Neural cell (in vitro differentiated cells): ENCODE measurements around the gene DPF3. TPM values are rescaled to one million over a fixed set of nuclear protein-coding genes. Genes with fewer than 3 reads are reported as not detected.

ENCODE experiments used
- H2AFZ ChIP-seq: fragments of 200-600, 300-800 bp; sonication (generic), shearing (Covaris generic); 2 replicates; pipeline ENCODE4 v1.6.0; 2014; ENCODE audit warnings: low read depth, mild to moderate bottlenecking, antibody characterized with exemption, low read length, moderate library complexity
- H3F3A ChIP-seq: fragments of 200-600 bp; shearing (Covaris generic); 2 replicates; pipeline ENCODE4 v1.6.1; 2016; ENCODE audit warnings: mild to moderate bottlenecking, moderate library complexity, mixed read lengths, antibody characterized with exemption, low read length; ENCODE audit not compliant: insufficient read depth, poor library complexity, severe bottlenecking
- H3K27ac ChIP-seq: fragments of 200-600, 300-800 bp; sonication (generic), shearing (Covaris generic); 2 replicates; pipeline ENCODE4 v1.5.1; 2014; ENCODE audit warnings: mild to moderate bottlenecking, low read length, moderate library complexity
- H3K27me3 ChIP-seq: fragments of 300-800, 200-600 bp; sonication (generic), shearing (Covaris generic); 2 replicates; pipeline ENCODE4 v1.6.0; 2014; ENCODE audit warnings: mild to moderate bottlenecking, low read depth, low read length, moderate library complexity; ENCODE audit not compliant: insufficient read depth
- H3K36me3 ChIP-seq: fragments of 300-800, 200-600 bp; sonication (generic), shearing (Covaris generic); 2 replicates; pipeline ENCODE4 v1.5.1; 2014; ENCODE audit warnings: mild to moderate bottlenecking, antibody characterized with exemption, low read length, moderate library complexity; ENCODE audit not compliant: insufficient read depth
- H3K4me2 ChIP-seq: fragments of 300-800, 200-600 bp; sonication (generic), shearing (Covaris generic); 2 replicates; pipeline ENCODE4 v1.6.0; 2014; ENCODE audit warnings: mild to moderate bottlenecking, low read length
- H3K4me3 ChIP-seq: fragments of 300-800, 200-600 bp; sonication (generic), shearing (Covaris generic); 2 replicates; pipeline ENCODE4 v1.5.1; 2014; ENCODE audit warnings: mild to moderate bottlenecking, low read length, moderate library complexity
- H3K79me2 ChIP-seq: fragments of 200-600 bp; shearing (Covaris generic); replicated peaks from 2 replicates; pipeline ENCODE4 v1.6.0; 2014; ENCODE audit warnings: mild to moderate bottlenecking, low read length, moderate library complexity; ENCODE audit not compliant: insufficient read depth
- H3K9ac ChIP-seq: fragments of 300-800, 200-600 bp; sonication (generic), shearing (Covaris generic); 2 replicates; pipeline ENCODE4 v1.6.1; 2016; ENCODE audit warnings: mild to moderate bottlenecking, low read length, mixed read lengths
- H3K9me2 ChIP-seq: fragments of 200-600 bp; shearing (Covaris generic); 2 replicates; pipeline ENCODE4 v1.6.1; 2016; ENCODE audit warnings: mild to moderate bottlenecking, low read length, mixed read lengths; ENCODE audit not compliant: insufficient read depth
- H3K9me3 ChIP-seq: fragments of 200-600, 300-800 bp; sonication (generic), shearing (Covaris generic); 2 replicates; pipeline ENCODE4 v1.6.1; 2016; ENCODE audit warnings: mild to moderate bottlenecking, mixed run types, low read length, moderate library complexity, mixed read lengths
- H4K20me1 ChIP-seq: fragments of 200-600 bp; shearing (Covaris generic); 2 replicates; pipeline ENCODE4 v1.6.1; 2016; ENCODE audit warnings: mild to moderate bottlenecking, mixed run types; ENCODE audit not compliant: insufficient read depth
- CTCF ChIP-seq: fragments of 450-650 bp; IDR thresholded peaks from 2 replicates; pipeline ENCODE4 v1.5.1; 2014; ENCODE audit warnings: antibody characterized with exemption, mild to moderate bottlenecking, moderate library complexity; ENCODE audit not compliant: poor library complexity, severe bottlenecking
- EP300 ChIP-seq: fragments of 450-650 bp; conservative IDR thresholded peaks from 2 replicates; pipeline ENCODE4 v1.6.1; 2014; ENCODE audit warnings: antibody characterized with exemption, mild to moderate bottlenecking, moderate library complexity; ENCODE audit not compliant: poor library complexity, severe bottlenecking
- EZH2 ChIP-seq: fragments of 200-600, 300-800 bp; shearing (Covaris generic), sonication (generic); IDR thresholded peaks from 2 replicates; pipeline ENCODE4 v1.6.1; 2014; ENCODE audit warnings: antibody characterized with exemption, low read length, borderline replicate concordance, mild to moderate bottlenecking; ENCODE audit not compliant: insufficient read depth, poor library complexity, severe bottlenecking
- MXI1 ChIP-seq: fragments of 450-650 bp; conservative IDR thresholded peaks from 2 replicates; pipeline ENCODE4 v1.6.1; 2014; ENCODE audit warnings: antibody characterized with exemption, mild to moderate bottlenecking; ENCODE audit not compliant: poor library complexity, severe bottlenecking
- POLR2AphosphoS5 ChIP-seq: IDR thresholded peaks from 2 replicates; pipeline ENCODE4 v1.6.1; 2012
- RAD21 ChIP-seq: fragments of 450-650 bp; conservative IDR thresholded peaks from 2 replicates; pipeline ENCODE4 v1.6.1; 2014; ENCODE audit warnings: antibody characterized with exemption, mild to moderate bottlenecking, moderate library complexity
- REST ChIP-seq: IDR thresholded peaks from 2 replicates; pipeline ENCODE4 v1.6.1; 2012; ENCODE audit warnings: borderline replicate concordance
- SMC3 ChIP-seq: fragments of 450-650 bp; conservative IDR thresholded peaks from 2 replicates; pipeline ENCODE4 v1.6.1; 2014; ENCODE audit warnings: antibody characterized with exemption, mild to moderate bottlenecking, moderate library complexity; ENCODE audit not compliant: poor library complexity
- TAF1 ChIP-seq: IDR thresholded peaks from 2 replicates; pipeline ENCODE4 v1.6.1; 2012; ENCODE audit warnings: low read depth
- polyA plus RNA-seq: library from polyadenylated mRNA; depleted of rRNA; stranded (reverse); fragments of >200 nt; gene quantifications from 2 replicates; pipeline ENCODE4 v1.2.3, GENCODE V29; 2014

DPF3 gene
- polyA plus RNA-seq, 1 donor from 2014 or later, result 2.9 TPM

- Histone ChIP-seq H4K20me1 (no peaks in the 10 kb centered on the region), H3K4me3 (no peak overlapping the region), H3K9me3 (no peaks in the 10 kb centered on the region), H3K27me3 (no peaks in the 10 kb centered on the region), H2AFZ (no peak overlapping the region), H3F3A (no peaks in the 10 kb centered on the region), H3K4me2 (no peak overlapping the region), H3K79me2 (no peaks in the 10 kb centered on the region), H3K36me3 (no peaks in the 10 kb centered on the region), H3K9me2 (no peaks in the 10 kb centered on the region), H3K9ac (no peak overlapping the region), H3K27ac (no peak overlapping the region)
- TF ChIP-seq RAD21, result no peak
- TF ChIP-seq CTCF, result no peak
- TF ChIP-seq TAF1, result no peak
- no peak for TF ChIP-seq MXI1
- no peak for TF ChIP-seq POLR2AphosphoS5
- TF ChIP-seq REST, result no peak
- TF ChIP-seq SMC3, result no peak
- no peak for TF ChIP-seq EZH2
- TF ChIP-seq EP300, result no peak
Measured at GRCh38 chr14:72633551-72633950, 260.4 kb downstream of the DPF3 start.

GRCh38 chr14:72632727-72633126, 261.2 kb downstream of the DPF3 start:
- H3F3A ChIP-seq, result no peaks in the 10 kb centered on the region
- H3K27me3 ChIP-seq, result no peaks in the 10 kb centered on the region
- H2AFZ ChIP-seq, result no peak overlapping the region
- no peak overlapping the region for H3K4me3 ChIP-seq
- no peaks in the 10 kb centered on the region for H3K9me2 ChIP-seq
- no peak overlapping the region for H3K27ac ChIP-seq
- no peaks in the 10 kb centered on the region for H3K36me3 ChIP-seq
- no peak overlapping the region for H3K9ac ChIP-seq
- no peaks in the 10 kb centered on the region for H3K9me3 ChIP-seq
- H3K4me2 ChIP-seq, result no peak overlapping the region
- H4K20me1 ChIP-seq, result no peaks in the 10 kb centered on the region
- no peak for TF ChIP-seq POLR2AphosphoS5
- TF ChIP-seq TAF1, result no peak
- no peak for TF ChIP-seq EP300
- no peak for TF ChIP-seq RAD21
- TF ChIP-seq CTCF, result no peak
- TF ChIP-seq REST, result no peak
- TF ChIP-seq SMC3, result no peak
- TF ChIP-seq MXI1, result no peak
- TF ChIP-seq EZH2, result no peak
- no peaks in the 10 kb centered on the region for H3K79me2 ChIP-seq
